ENCODE data around the gene HHLA2. TPM values are rescaled to one million over a fixed set of nuclear protein-coding genes. Genes with fewer than 3 reads are reported as not detected.
A peak's percentile ranks its signal among the peaks of the same experiment; 100 is the strongest.

Gene HHLA2
- polyA plus RNA-seq, 1 donor from 2014 or later = not detected

- Mint-ChIP-seq H3K27me3 (peaks cover 3% of the 10 kb centered on the region), H3K36me3 (no peaks in the 10 kb centered on the region), H3K4me3 (no peak overlapping the region), H3K9me3 (peaks cover 0 to 2% (median 0%) of the 10 kb centered on the region in 3 donors), H3K4me1 (peaks cover 0 to 9% (median 6%) of the 10 kb centered on the region in 3 donors), H3K27ac (no peak overlapping the region)
Measured at GRCh38 chr3:108315767-108316301, 19.5 kb downstream of the HHLA2 start.

GRCh38 chr3:108319428-108320082 is 23.2 kb downstream of the HHLA2 start:
- Mint-ChIP-seq H3K4me3 (no peak overlapping the region), H3K9me3 (peaks cover 0 to 2% (median 0%) of the 10 kb centered on the region in 3 donors), H3K36me3 (no peaks in the 10 kb centered on the region), H3K27me3 (peaks cover 2% of the 10 kb centered on the region), H3K27ac (no peak overlapping the region), H3K4me1 (peaks cover 5 to 13% (median 7%) of the 10 kb centered on the region in 3 donors)

- Mint-ChIP-seq H3K27me3 (peaks cover 2% of the 10 kb centered on the region), H3K9me3 (peaks cover 0 to 2% (median under 1%) of the 10 kb centered on the region in 3 donors), H3K4me3 (no peak overlapping the region), H3K36me3 (no peaks in the 10 kb centered on the region), H3K27ac (peak overlapping the region in 1 of 3 donors; percentile 26), H3K4me1 (peaks cover 5 to 13% (median 7%) of the 10 kb centered on the region in 3 donors)
Measured at GRCh38 chr3:108320746-108321350, 24.5 kb downstream of the HHLA2 start.

GRCh38 chr3:108322352-108322751 is 26.0 kb downstream of the HHLA2 start:
- Mint-ChIP-seq H3K27ac (no peak overlapping the region), H3K9me3 (peaks cover 0 to 4% (median 3%) of the 10 kb centered on the region in 3 donors), H3K4me1 (peaks cover 5 to 13% (median 7%) of the 10 kb centered on the region in 3 donors), H3K36me3 (no peaks in the 10 kb centered on the region), H3K27me3 (peaks cover 2% of the 10 kb centered on the region), H3K4me3 (no peak overlapping the region)

- peaks cover 0 to 4% (median 3%) of the 10 kb centered on the region in 3 donors for H3K9me3 Mint-ChIP-seq
- no peak overlapping the region for H3K27ac Mint-ChIP-seq
- peaks cover 5 to 8% (median 5%) of the 10 kb centered on the region in 3 donors for H3K4me1 Mint-ChIP-seq
- peaks cover 2% of the 10 kb centered on the region for H3K27me3 Mint-ChIP-seq
- no peaks in the 10 kb centered on the region for H3K36me3 Mint-ChIP-seq
- no peak overlapping the region for H3K4me3 Mint-ChIP-seq
Measured at GRCh38 chr3:108324177-108324576, 27.8 kb downstream of the HHLA2 start.

- peaks cover 0 to 4% (median 3%) of the 10 kb centered on the region in 3 donors for H3K9me3 Mint-ChIP-seq
- H3K4me3 Mint-ChIP-seq = no peak overlapping the region
- H3K27ac Mint-ChIP-seq = no peak overlapping the region
- peaks cover 0 to 5% (median 2%) of the 10 kb centered on the region in 3 donors for H3K4me1 Mint-ChIP-seq
- no peaks in the 10 kb centered on the region for H3K27me3 Mint-ChIP-seq
- no peaks in the 10 kb centered on the region for H3K36me3 Mint-ChIP-seq
Measured at GRCh38 chr3:108327168-108327567, 30.8 kb downstream of the HHLA2 start.

- H3K27me3 Mint-ChIP-seq = no peaks in the 10 kb centered on the region
- no peak overlapping the region for H3K4me3 Mint-ChIP-seq
- no peak overlapping the region for H3K27ac Mint-ChIP-seq
- H3K4me1 Mint-ChIP-seq = peaks cover 0 to 2% (median 0%) of the 10 kb centered on the region in 3 donors
- H3K36me3 Mint-ChIP-seq = no peaks in the 10 kb centered on the region
- H3K9me3 Mint-ChIP-seq = peaks cover 0 to 4% (median 3%) of the 10 kb centered on the region in 3 donors
Measured at GRCh38 chr3:108328821-108329486, 32.6 kb downstream of the HHLA2 start.

- no peaks in the 10 kb centered on the region for H3K27me3 Mint-ChIP-seq
- H3K4me1 Mint-ChIP-seq = peaks cover 0 to 2% (median 0%) of the 10 kb centered on the region in 3 donors
- peaks cover 0 to 4% (median 3%) of the 10 kb centered on the region in 3 donors for H3K9me3 Mint-ChIP-seq
- H3K27ac Mint-ChIP-seq = no peak overlapping the region
- H3K36me3 Mint-ChIP-seq = no peaks in the 10 kb centered on the region
- no peak overlapping the region for H3K4me3 Mint-ChIP-seq
Measured at GRCh38 chr3:108329508-108329907, 33.2 kb downstream of the HHLA2 start.

GRCh38 chr3:108329947-108330346 is 33.6 kb downstream of the HHLA2 start:
- Mint-ChIP-seq H3K27ac (no peak overlapping the region), H3K36me3 (no peaks in the 10 kb centered on the region), H3K4me1 (peaks cover 0 to 2% (median 0%) of the 10 kb centered on the region in 3 donors), H3K27me3 (no peaks in the 10 kb centered on the region), H3K4me3 (no peak overlapping the region), H3K9me3 (peaks cover 0 to 4% (median 3%) of the 10 kb centered on the region in 3 donors)

- Mint-ChIP-seq H3K36me3 (no peaks in the 10 kb centered on the region), H3K27ac (no peak overlapping the region), H3K4me1 (peaks cover 0 to 2% (median 0%) of the 10 kb centered on the region in 3 donors), H3K9me3 (no peaks in the 10 kb centered on the region), H3K27me3 (peaks cover 1% of the 10 kb centered on the region), H3K4me3 (no peak overlapping the region)
Measured at GRCh38 chr3:108331792-108332191, 35.4 kb downstream of the HHLA2 start.

GRCh38 chr3:108333961-108334360 is 37.6 kb downstream of the HHLA2 start:
- H3K4me1 Mint-ChIP-seq = peaks cover 0 to 4% (median 2%) of the 10 kb centered on the region in 3 donors
- H3K27ac Mint-ChIP-seq = no peak overlapping the region
- no peak overlapping the region for H3K4me3 Mint-ChIP-seq
- no peaks in the 10 kb centered on the region for H3K36me3 Mint-ChIP-seq
- H3K9me3 Mint-ChIP-seq = no peaks in the 10 kb centered on the region
- peaks cover 1% of the 10 kb centered on the region for H3K27me3 Mint-ChIP-seq

GRCh38 chr3:108334701-108335100 is 38.4 kb downstream of the HHLA2 start:
- Mint-ChIP-seq H3K36me3 (no peaks in the 10 kb centered on the region), H3K27ac (no peak overlapping the region), H3K27me3 (peaks cover 1% of the 10 kb centered on the region), H3K9me3 (no peaks in the 10 kb centered on the region), H3K4me3 (no peak overlapping the region), H3K4me1 (peaks cover 1 to 5% (median 2%) of the 10 kb centered on the region in 3 donors)

- Mint-ChIP-seq H3K27me3 (peaks cover 1% of the 10 kb centered on the region), H3K27ac (no peak overlapping the region), H3K36me3 (no peaks in the 10 kb centered on the region), H3K9me3 (no peaks in the 10 kb centered on the region), H3K4me3 (no peak overlapping the region), H3K4me1 (peaks cover 0 to 6% (median 5%) of the 10 kb centered on the region in 3 donors)
Measured at GRCh38 chr3:108338901-108339545, 42.7 kb downstream of the HHLA2 start.

- H3K4me3 Mint-ChIP-seq = no peak overlapping the region
- H3K27ac Mint-ChIP-seq = no peak overlapping the region
- peaks cover 5 to 14% (median 13%) of the 10 kb centered on the region in 3 donors for H3K4me1 Mint-ChIP-seq
- H3K36me3 Mint-ChIP-seq = peaks cover 1% of the 10 kb centered on the region
- no peaks in the 10 kb centered on the region for H3K9me3 Mint-ChIP-seq
- no peaks in the 10 kb centered on the region for H3K27me3 Mint-ChIP-seq
Measured at GRCh38 chr3:108341911-108342310, 45.6 kb downstream of the HHLA2 start.

Data from IgD-negative memory B cell (primary cell).